HG03565 (cell line): Measurements from ENCODE around the gene UGGT2.
A peak's percentile ranks its signal among the peaks of the same experiment; 100 is the strongest.
"Not testable (repeated sequence)": the region's sequence is repeated elsewhere in the genome, so short reads cannot be mapped to it uniquely, and the experiment has no call there.

ENCODE experiments used
- ATAC-seq: cut with Tn5 transposase; IDR thresholded peaks from one replicate; pipeline ENCODE4 v1.9.1; 2021; ENCODE audit warnings: mild to moderate bottlenecking, moderate library complexity; ENCODE audit not compliant: unreplicated experiment

Gene UGGT2

GRCh38 chr13:96053003-96053703, at the start of gene UGGT2:
Gene UGGT2, minus strand, starts transcription at chr13:96053401. Its CDS starts 89 bp downstream, at chr13:96053312.
- peak; percentile 95 for ATAC-seq

DNA sequence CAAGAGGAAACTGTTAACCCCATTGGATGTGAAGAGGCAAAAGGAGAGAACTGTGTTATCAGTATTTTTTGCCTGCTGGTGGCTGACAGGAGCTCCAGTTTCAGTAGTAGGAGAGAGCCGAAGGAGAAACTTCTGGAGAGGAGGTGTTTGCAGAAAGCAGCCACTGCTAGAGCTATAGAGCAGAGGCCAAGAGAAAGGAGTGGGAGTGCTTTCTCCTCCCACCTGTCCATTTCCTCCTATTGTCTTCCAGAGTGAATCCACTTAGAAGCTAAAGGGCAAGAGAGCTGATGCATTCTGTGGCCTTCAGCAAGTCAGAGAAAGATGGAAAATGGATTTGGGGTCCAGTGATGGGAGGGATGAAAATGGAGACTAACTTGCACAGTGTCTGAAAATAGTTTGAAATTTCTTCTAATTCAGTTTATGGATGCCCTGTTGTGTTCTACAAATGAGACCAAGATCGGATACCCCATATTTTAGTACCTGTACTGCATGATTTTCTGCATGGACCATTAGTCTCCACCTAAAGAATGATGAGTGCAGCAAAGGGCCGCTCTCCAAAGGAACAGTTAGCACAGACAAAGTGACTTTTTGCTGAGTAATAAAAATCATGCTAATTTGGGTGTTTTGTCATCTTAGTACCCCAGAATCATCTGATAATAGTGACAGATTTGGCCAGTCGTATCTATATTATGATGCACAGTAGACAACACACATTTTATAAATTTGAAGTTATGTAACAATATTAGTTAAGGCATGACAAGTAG, 47.4 kb upstream of the UGGT2 start:
- no peak for ATAC-seq

- ATAC-seq: no peak
Observed at GRCh38 chr13:96093296-96094006, 40.2 kb upstream of the UGGT2 start.

DNA sequence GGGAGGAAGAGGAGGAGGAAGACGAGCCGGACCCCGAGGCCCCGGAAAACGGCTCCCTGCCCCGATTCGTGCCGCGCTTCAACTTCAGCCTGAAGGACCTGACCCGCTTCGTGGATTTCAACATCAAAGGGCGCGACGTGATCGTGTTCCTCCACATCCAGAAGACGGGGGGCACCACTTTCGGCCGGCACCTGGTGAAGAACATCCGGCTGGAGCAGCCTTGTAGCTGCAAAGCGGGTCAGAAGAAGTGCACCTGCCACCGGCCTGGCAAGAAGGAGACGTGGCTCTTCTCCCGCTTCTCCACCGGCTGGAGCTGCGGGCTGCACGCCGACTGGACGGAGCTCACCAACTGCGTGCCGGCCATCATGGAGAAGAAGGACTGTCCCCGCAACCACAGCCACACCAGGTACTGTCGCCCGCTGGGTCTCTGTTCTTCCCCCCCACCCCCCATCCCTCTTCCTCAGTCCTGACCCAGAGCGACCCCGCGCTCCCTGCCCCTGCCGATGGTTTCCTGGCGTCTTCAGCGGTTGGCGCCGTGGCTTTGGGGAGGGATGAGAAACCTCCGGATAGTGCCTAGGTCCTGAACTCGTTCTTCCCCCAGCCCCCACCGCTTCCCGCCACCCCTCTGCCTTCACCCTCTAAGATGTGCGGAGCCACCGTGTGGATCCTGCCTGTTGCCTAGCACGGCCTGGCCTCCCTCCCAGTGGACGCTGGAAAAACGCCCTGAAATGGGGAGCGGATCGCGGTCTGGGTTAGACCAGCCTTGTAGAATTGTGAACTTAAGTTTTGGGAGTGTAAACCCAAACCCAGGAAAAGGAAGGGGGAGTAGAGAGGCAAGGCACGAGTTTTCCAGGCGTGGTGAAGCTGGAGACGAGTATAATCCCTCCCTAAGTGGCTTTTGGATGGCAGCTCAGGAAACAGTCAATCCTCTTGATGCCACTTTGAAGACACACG, 38.2 kb upstream of the UGGT2 start:
- ATAC-seq: no peak

GRCh38 chr13:96090240-96091101, 37.3 kb upstream of the UGGT2 start:
- peak; percentile 41 for ATAC-seq

DNA sequence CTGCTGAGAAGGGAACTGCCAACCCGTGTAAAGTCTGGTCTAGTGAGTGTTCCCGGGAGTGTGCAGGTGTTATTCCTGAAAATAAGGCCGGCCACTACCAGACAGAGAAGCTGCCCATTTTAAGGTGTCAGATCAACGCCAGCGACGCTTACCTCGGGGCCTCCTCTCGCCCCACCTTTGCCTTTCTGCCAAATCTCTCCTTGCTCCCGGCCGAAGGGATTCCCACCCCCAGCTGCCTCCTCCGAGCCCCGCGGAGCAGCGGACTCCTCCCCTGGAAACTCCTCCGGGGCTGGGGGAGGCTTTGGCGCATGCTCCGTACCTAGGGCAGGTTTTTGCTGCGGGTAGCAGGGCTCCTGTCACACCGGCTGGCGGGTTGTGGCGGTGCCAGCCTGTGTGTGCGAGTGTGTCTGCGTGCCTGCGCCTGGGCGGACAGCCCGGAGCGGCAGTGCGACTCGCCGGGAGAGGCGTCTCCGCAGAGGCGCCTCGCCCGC, 36.6 kb upstream of the UGGT2 start, which contains the start of gene HS6ST3:
HS6ST3 (plus strand) TSS at position 359 of the 491 bp plus-strand sequence.
- peak; percentile 45 for ATAC-seq

GRCh38 chr13:96089139-96089538, 35.9 kb upstream of the UGGT2 start:
- ATAC-seq: no peak

DNA sequence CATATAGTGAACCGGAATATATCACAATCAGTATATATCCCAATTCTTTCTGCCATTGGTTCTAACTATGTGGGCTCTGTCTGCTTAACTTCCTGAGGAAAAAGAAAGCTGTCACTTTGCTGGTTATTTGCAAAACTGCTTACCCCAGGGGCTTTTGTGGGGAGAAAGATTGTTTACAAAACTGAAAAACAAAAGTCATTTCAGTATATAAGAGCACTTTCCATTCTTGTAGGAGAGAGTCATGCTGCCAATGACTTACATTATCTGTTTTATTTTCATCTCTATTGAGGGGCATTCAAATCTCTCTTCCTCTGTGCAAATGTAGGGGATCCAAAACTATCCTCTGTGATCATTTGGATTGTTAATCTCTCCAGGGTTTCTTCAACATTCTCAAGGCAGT, 33.5 kb upstream of the UGGT2 start:
- ATAC-seq: no peak

DNA sequence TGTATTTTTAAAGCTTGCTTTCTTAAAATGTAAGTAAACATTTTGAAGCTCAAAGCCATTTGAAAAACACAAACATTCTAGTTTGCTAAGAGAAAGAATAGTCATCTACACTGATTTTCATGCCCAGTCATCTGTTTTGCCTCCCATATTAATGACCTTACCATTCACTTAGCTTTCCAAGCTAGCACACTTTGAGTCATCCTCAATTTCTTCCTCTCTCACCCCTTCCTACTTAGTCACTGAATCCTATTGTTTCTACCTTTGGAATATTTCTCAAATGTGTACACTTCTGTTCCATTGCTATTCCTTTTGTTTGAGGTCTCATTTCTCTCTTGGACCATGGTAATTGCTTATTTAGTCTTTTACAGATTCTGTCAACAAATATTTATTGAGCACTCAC, 29.4 kb upstream of the UGGT2 start:
- ATAC-seq: no peak

DNA sequence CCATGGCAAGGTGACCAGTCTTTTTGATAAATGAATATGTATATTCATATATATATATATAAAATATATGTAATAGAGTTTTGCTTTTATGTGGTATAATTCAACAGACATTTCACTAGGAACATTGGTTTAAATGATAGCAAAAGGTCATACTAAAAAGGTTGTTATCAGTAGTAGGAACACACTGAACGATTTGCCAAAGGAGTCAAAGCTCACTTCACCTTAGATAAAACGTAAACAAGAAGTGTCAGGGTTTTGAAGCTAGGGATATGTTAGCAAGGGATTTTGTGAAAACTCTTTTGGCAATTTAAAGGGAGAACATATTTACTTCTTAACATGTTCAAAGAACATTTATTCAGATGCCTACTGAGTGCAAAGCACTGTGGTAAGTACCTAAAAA, 28.7 kb upstream of the UGGT2 start:
- no peak for ATAC-seq

DNA sequence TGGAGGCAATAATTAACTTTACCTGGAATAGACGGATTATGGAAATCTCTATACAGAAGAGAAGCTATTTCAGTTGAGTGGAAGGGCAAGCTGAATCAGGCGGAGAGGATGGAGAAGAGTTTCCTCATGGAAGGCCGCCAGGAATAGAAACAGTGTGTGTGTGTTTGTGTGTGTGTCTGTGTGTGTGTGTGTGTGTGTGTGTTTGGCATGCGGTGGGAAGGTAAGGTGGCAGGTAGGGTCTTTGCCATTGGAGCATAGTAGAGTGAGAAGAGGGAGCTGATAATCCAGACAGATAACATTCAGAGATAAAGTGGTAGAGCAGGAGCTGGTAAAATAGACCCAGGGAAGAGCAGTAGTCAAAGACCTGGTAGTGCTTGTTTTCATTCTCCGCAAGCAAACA, 27.5 kb upstream of the UGGT2 start:
- no peak for ATAC-seq

DNA sequence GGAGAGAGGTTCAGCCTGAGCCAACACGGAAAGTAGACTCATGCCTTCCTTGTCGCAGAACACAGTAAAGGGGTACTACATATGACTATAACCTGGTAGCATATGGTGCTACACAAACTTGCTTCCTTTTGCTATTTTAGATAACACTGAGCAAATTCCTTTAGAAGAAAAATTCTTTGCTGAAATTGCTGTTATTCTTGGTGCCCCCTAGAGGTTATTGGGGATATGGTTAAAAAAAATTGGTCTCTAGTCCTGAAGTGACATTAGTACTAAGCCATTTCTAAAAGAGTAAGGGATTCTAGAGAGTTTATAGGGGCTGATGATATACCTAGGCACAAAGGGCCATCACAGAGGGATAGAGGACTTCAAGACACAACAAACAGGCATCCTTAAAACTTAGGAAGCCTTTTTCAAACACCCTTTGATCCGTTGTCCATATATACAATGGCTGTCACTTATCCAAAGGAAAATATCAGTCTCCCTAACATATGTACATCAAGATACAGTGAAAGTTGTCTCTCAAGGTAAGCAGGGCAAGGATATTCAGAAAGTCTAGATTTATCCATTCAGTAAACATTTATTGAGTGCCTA, 22.8 kb upstream of the UGGT2 start:
- ATAC-seq: no peak

GRCh38 chr13:96072392-96072791, 19.2 kb upstream of the UGGT2 start:
- no peak for ATAC-seq

DNA sequence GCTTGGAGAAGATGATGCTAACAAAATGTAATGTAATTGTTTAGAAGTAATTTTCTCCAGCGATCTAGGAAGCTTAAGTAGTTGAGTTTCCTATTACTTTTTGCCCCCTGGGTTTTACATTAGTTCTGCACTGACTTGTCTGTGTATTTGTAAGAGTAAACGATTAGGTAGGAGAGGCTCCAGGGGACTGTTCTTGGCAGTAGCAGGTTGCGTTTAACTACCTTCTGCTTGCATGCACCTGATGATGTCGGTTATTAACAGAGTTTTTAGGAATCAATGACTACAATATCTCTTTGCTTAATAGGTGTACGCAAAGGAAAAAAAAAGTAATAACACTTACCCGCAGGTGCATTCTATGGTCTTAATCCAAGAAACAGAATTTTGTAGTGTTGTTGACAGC, 18.3 kb upstream of the UGGT2 start:
- no peak for ATAC-seq

GRCh38 chr13:96068729-96069128, 15.5 kb upstream of the UGGT2 start:
- no peak for ATAC-seq

DNA sequence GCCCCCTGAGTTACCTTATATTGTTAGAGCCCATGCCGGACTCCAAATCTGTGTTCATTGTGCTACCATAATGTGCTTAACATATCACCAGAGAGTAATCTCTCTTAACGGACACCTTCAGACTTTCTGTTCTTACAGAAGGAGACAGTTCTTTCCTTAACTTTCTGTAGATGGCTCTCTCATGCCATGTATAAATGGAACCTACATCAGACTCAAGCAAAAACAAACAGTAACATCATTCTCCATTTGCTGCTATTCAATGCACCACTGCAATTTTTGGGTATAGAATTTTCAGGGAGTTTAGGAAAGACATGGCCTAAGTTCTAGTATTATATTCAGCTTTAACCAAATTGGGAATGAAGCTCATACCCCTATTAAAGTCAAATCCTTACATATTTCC, 12.6 kb upstream of the UGGT2 start:
- ATAC-seq: no peak

DNA sequence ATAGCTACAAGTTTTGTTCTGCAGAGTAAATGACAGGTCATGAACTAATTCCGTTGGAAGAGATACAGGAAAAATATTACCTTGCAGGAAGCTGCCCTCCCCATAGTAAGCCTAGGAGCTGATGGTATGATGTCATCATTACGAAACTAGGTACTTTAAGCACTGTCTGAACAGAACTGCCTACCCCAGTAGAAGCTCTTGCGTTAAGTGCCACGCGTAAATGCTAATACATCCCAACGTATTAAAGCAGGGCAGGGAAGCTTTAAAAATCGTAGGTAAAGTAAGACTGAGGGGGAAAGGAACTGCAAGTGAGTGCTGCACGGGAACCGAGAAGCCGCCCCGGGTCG, 572 bp downstream of the UGGT2 start:
- peak; percentile 52 for ATAC-seq

GRCh38 chr13:96051946-96052345, 1.3 kb downstream of the UGGT2 start:
- ATAC-seq: not testable (repeated sequence)

DNA sequence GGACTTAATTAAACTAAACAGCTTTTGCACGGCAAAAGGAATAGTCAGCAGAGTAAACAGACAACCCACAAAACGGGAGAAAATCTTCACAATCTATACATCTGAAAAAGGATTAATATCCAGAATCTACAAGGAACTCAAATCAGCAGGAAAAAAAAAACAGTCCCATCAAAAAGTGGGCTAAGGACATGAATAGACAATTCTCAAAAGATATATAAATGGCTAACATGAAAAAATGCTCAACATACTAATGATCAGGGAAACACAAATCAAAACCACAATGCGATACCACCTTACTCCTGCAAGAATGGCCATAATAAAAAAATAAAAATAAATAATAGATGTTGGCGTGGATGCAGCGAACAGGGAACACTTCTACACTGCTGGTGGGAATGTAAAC, 1.7 kb downstream of the UGGT2 start:
- not testable (repeated sequence) for ATAC-seq
